H1 (cell line): Measurements from ENCODE around the gene ZNF711. TPM values are rescaled to one million over a fixed set of nuclear protein-coding genes. Genes with fewer than 3 reads are reported as not detected.

Source experiments
- CBX8 ChIP-seq: fragments of 300-800, 300-1000 bp; sonication (generic); IDR thresholded peaks from 2 replicates; pipeline ENCODE4 v1.7.1; 2016; ENCODE audit warnings: low read depth, low read length, borderline replicate concordance
- CEBPB ChIP-seq: IDR thresholded peaks from 2 replicates; pipeline ENCODE4 v1.6.1; 2012; ENCODE audit warnings: low read depth, low read length
- CHD1 ChIP-seq: IDR thresholded peaks from 2 replicates; pipeline ENCODE4 v1.6.1; 2012; ENCODE audit warnings: low read depth, low read length, improper control_type of control experiment
- SIX5 ChIP-seq: IDR thresholded peaks from 2 replicates; pipeline ENCODE4 v1.6.1; 2011; ENCODE audit warnings: mild to moderate bottlenecking, low read depth, low read length
- polyA plus RNA-seq, 7 experiments: library from polyadenylated mRNA; depleted of rRNA in 3 of 7; stranded (reverse) in 5 of 7; unstranded in 2 of 7; fragments of >200 nt in 5 of 7; fragments of 200-250 nt in 2 of 7; gene quantifications; 1 replicate in 5 of 7; 2 replicates in 1 of 7; 4 replicates in 1 of 7; pipeline versions ENCODE4 v1.2.1 to v1.2.3, GENCODE V29; 2011 to 2013; ENCODE audit warnings: missing spikeins in 2 of 7, mixed read lengths in 2 of 7
- total RNA-seq: library from RNA; stranded (reverse); fragmentation: NEBNext Ultra II Directional; extraction: Animal tissue kit (Norgen Biotek cat#: 25700); gene quantifications from 2 replicates; pipeline ENCODE4 v1.2.1, GENCODE V29; 2021

The ZNF711 gene
- total and polyA plus RNA-seq, 2 of the 8 experiments (the other 6 are each of a cell fraction or from before 2014, with no cell fraction given): 8.5 to 15.5 TPM

DNA sequence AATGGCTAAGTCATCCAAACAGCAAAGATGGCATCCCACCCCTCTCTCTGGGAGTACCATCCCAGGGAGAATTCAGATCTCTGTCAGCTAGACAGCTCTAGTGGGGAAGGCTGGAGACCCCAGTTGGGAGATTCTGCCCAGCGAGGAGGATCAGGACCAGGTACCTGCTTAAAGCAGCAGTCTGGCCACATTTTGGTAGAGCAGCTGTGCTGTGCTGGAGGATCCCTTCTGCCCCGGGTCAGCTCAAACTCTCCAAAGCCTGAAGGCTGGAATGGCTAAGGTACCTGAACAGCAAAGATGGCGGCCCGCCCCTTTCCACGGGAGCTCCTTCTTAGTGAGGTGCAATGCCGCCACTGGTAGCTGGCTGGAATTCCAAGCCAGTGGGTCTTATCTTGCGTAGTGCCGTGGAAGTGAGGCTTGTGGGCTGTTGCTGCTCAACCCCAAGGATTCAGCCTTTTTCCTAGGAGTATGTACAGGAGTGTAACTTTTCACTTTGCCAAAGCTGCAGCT is 40.3 kb upstream of the ZNF711 start (continued):
- no peak for TF ChIP-seq SIX5
- TF ChIP-seq CEBPB: no peak
- TF ChIP-seq CHD1: no peak
- TF ChIP-seq CBX8: no peak
